K562 (cell line): ENCODE results near the gene PSMC1.

Source experiments
- ATF7 ChIP-seq: fragments of 450-650 bp; IDR thresholded peaks from 2 replicates; pipeline ENCODE4 v1.7.1; 2014; ENCODE audit warnings: mild to moderate bottlenecking, moderate library complexity
- CTCF ChIP-seq, 3 experiments: IDR thresholded peaks in 2 of 3; conservative IDR thresholded peaks in 1 of 3; 2 replicates each; pipeline ENCODE4 v1.5.1; 2011 to 2012; ENCODE audit warnings: low read length in 3 of 3, mild to moderate bottlenecking in 3 of 3, control low read depth in 2 of 3, improper control_type of control experiment in 1 of 3, inconsistent platforms in 1 of 3, low read depth in 1 of 3, mixed read lengths in 1 of 3, moderate library complexity in 1 of 3; ENCODE audit not compliant: insufficient read depth in 2 of 3
- EZH2 ChIP-seq: IDR thresholded peaks from 2 replicates; pipeline ENCODE4 v1.6.1; 2012; ENCODE audit warnings: low read depth, mild to moderate bottlenecking, inconsistent platforms, low read length, borderline replicate concordance
- POLR2A ChIP-seq: fragments of 450-650 bp; conservative IDR thresholded peaks from 2 replicates; pipeline ENCODE4 v1.6.1; 2016

DNA sequence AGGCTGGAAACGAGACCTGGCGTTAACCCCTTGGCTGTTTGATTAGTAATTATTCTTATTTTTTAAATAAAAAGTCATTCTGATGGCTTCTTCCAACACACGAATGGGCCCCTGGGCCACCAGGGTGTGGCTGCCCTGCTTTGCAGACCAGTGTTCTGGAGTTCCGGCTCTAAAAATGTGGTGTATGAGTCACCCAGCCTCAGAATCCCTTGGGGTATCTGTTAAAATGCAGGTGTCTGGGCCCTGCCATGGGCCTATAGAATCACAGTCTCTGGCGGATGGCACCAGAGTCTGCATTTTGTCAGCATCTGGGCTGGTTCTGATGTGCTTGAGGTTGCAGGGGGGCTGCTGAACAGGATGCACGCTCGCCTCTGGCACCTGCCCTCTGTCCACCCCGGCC lies 2.5 kb upstream of the PSMC1 start:
- TF ChIP-seq POLR2A, result no peak
- no peak for TF ChIP-seq EZH2
- TF ChIP-seq ATF7, result no peak
- no peak for TF ChIP-seq CTCF (IDR thresholded peaks at IDR 0.05 in 2 of 3, conservative IDR thresholded peaks at IDR 0.05 in 1 of 3; ENCODE audit: insufficient read depth in 2 of 3, low read depth in 1 of 3, low read length in 3 of 3)
